H1 (cell line): ENCODE measurements around the gene UNC13C. TPM values are rescaled to one million over a fixed set of nuclear protein-coding genes. Genes with fewer than 3 reads are reported as not detected.

Experiments
- CTCF ChIA-PET: fragments of 300-600 bp; sonication (Branson Sonifier 250); formaldehyde crosslinking; loops from one replicate; lab custom pipeline; 2021; ENCODE audit not compliant: partially characterized antibody; lab: Charles Lee
- POLR2A ChIA-PET: fragments of 300-600 bp; sonication (Branson Sonifier 250); formaldehyde crosslinking; loops from one replicate; lab custom pipeline; 2021; ENCODE audit warnings: inconsistent platforms; ENCODE audit not compliant: partially characterized antibody; lab: Charles Lee
- DNase-seq, 2 experiments: peaks; one replicate each; pipeline versions ENCODE4 v3.0.0 to v3.0.0-alpha.2; 2010 to 2022; ENCODE audit warnings: low spot score in 2 of 2, low read depth in 1 of 2, mixed read lengths in 1 of 2
- FAIRE-seq: peaks from 2 replicates; lab custom pipeline; 2011; peaks lifted over from hg19 to GRCh38; lab: Jason Lieb, UNC
- H2AFZ ChIP-seq: 2 replicates; pipeline ENCODE4 v1.8.1; 2012; ENCODE audit warnings: low read length, inconsistent platforms
- H2AK5ac ChIP-seq: 2 replicates; pipeline ENCODE4 v1.6.1; 2013; ENCODE audit warnings: low read depth, low read length
- H2BK120ac ChIP-seq: replicated peaks from 2 replicates; pipeline ENCODE3; 2013; ENCODE audit warnings: low read depth, low read length, inconsistent platforms
- H2BK12ac ChIP-seq: 2 replicates; pipeline ENCODE4 v1.6.1; 2013; ENCODE audit warnings: low read depth, low read length
- H2BK15ac ChIP-seq: 2 replicates; pipeline ENCODE4 v1.6.1; 2013; ENCODE audit warnings: low read length
- H2BK20ac ChIP-seq: 2 replicates; pipeline ENCODE4 v1.6.1; 2013; ENCODE audit warnings: low read length
- H2BK5ac ChIP-seq: 2 replicates; pipeline ENCODE4 v1.6.1; 2013; ENCODE audit warnings: low read depth, low read length
- H3K14ac ChIP-seq: 2 replicates; pipeline ENCODE4 v1.6.1; 2013; ENCODE audit warnings: inconsistent platforms; ENCODE audit not compliant: insufficient read length
- H3K18ac ChIP-seq: 2 replicates; pipeline ENCODE4 v1.6.1; 2013; ENCODE audit warnings: low read length; ENCODE audit errors: extremely low read depth
- H3K23ac ChIP-seq: 2 replicates; pipeline ENCODE4 v1.6.1; 2013; ENCODE audit warnings: inconsistent platforms; ENCODE audit not compliant: insufficient read length
- H3K23me2 ChIP-seq: 2 replicates; pipeline ENCODE4 v1.6.1; 2013; ENCODE audit warnings: low read depth, low read length
- H3K27ac ChIP-seq: 2 replicates; pipeline ENCODE4 v1.6.1; 2011; ENCODE audit warnings: low read depth, low read length, inconsistent platforms
- H3K27me3 ChIP-seq, 4 experiments: replicated peaks in 1 of 4; 1 replicate in 1 of 4; 2 replicates in 3 of 4; pipeline versions ENCODE4 v1.6.1 to v1.8.1; 2011 to 2013; ENCODE audit warnings: low read length in 3 of 4, mild to moderate bottlenecking in 3 of 4, inconsistent platforms in 2 of 4, mixed read lengths in 2 of 4, moderate library complexity in 1 of 4; ENCODE audit not compliant: control insufficient read depth in 3 of 4, insufficient read depth in 3 of 4; ENCODE audit errors: extremely low read depth in 1 of 4
- H3K36me3 ChIP-seq, 4 experiments: 2 replicates each; pipeline versions ENCODE4 v1.6.1 to v1.8.1; 2011 to 2013; ENCODE audit warnings: mild to moderate bottlenecking in 4 of 4, low read length in 3 of 4, moderate library complexity in 2 of 4, control low read depth in 1 of 4, inconsistent platforms in 1 of 4; ENCODE audit not compliant: insufficient read depth in 4 of 4, control insufficient read depth in 2 of 4
- H3K4ac ChIP-seq: replicated peaks from 2 replicates; pipeline ENCODE3; 2013; ENCODE audit warnings: low read length, low read depth, mixed read lengths, inconsistent platforms; ENCODE audit not compliant: insufficient read length
- H3K4me1 ChIP-seq, 4 experiments: replicated peaks in 1 of 4; 1 replicate in 1 of 4; 2 replicates in 3 of 4; pipeline versions ENCODE4 v1.6.1 to v1.8.1; 2011 to 2013; ENCODE audit warnings: low read length in 3 of 4, inconsistent platforms in 2 of 4, mixed read lengths in 1 of 4; ENCODE audit not compliant: insufficient read depth in 4 of 4, control insufficient read depth in 3 of 4
- H3K4me2 ChIP-seq, 2 experiments: 2 replicates each; pipeline versions ENCODE4 v1.6.1 to v1.8.1; 2011 to 2013; ENCODE audit warnings: low read depth in 2 of 2, low read length in 2 of 2, control low read depth in 1 of 2, inconsistent platforms in 1 of 2, mild to moderate bottlenecking in 1 of 2; ENCODE audit not compliant: insufficient read depth in 1 of 2
- H3K4me3 ChIP-seq, 4 experiments: fragments of 200-600, 300-600 bp in 1 of 4; sonication (generic), shearing (Covaris generic), sonication (Bioruptor Twin) in 1 of 4; 2 replicates each; pipeline versions ENCODE4 v1.5.1 to v1.8.1; 2011 to 2016; ENCODE audit warnings: low read length in 4 of 4, low read depth in 3 of 4, control low read depth in 2 of 4, inconsistent platforms in 2 of 4, mild to moderate bottlenecking in 2 of 4, mixed read lengths in 1 of 4, moderate library complexity in 1 of 4; ENCODE audit not compliant: insufficient read depth in 2 of 4; ENCODE audit errors: extremely low read depth in 1 of 4
- H3K56ac ChIP-seq: replicated peaks from 2 replicates; pipeline ENCODE3; 2013; ENCODE audit warnings: low read depth, mild to moderate bottlenecking, mixed read lengths, low read length, inconsistent platforms; ENCODE audit not compliant: insufficient read length
- H3K79me1 ChIP-seq: 2 replicates; pipeline ENCODE4 v1.6.1; 2013; ENCODE audit warnings: low read depth, low read length, control low read depth
- H3K79me2 ChIP-seq, 2 experiments: 2 replicates each; pipeline versions ENCODE4 v1.6.1 to v1.8.1; 2012 to 2013; ENCODE audit warnings: low read length in 2 of 2, mild to moderate bottlenecking in 2 of 2, inconsistent platforms in 1 of 2; ENCODE audit not compliant: insufficient read depth in 2 of 2, control insufficient read depth in 1 of 2
- H3K9ac ChIP-seq, 4 experiments: replicated peaks in 1 of 4; 1 replicate in 1 of 4; 2 replicates in 3 of 4; pipeline versions ENCODE4 v1.6.1 to v1.8.1; 2011 to 2013; ENCODE audit warnings: low read depth in 3 of 4, low read length in 3 of 4, control low read depth in 2 of 4, mild to moderate bottlenecking in 2 of 4, moderate library complexity in 2 of 4, inconsistent platforms in 1 of 4; ENCODE audit errors: extremely low read depth in 1 of 4
- H3K9me3 ChIP-seq, 2 experiments: 2 replicates each; pipeline versions ENCODE4 v1.6.1 to v1.8.1; 2012 to 2013; ENCODE audit warnings: mild to moderate bottlenecking in 2 of 2, moderate library complexity in 2 of 2, control low read depth in 1 of 2, inconsistent platforms in 1 of 2, low read depth in 1 of 2, low read length in 1 of 2, mixed read lengths in 1 of 2; ENCODE audit not compliant: insufficient read depth in 2 of 2
- H4K20me1 ChIP-seq, 2 experiments: replicated peaks in 1 of 2; 2 replicates each; pipeline versions ENCODE3 to v1.8.1; 2011 to 2013; ENCODE audit warnings: inconsistent platforms in 2 of 2, low read length in 2 of 2, mild to moderate bottlenecking in 1 of 2; ENCODE audit not compliant: insufficient read depth in 2 of 2, control insufficient read depth in 1 of 2
- H4K5ac ChIP-seq: 2 replicates; pipeline ENCODE4 v1.6.1; 2013; ENCODE audit warnings: low read length, low read depth, mixed read lengths, inconsistent platforms; ENCODE audit not compliant: insufficient read length
- H4K8ac ChIP-seq: 2 replicates; pipeline ENCODE4 v1.8.0; 2013; ENCODE audit warnings: mild to moderate bottlenecking, moderate library complexity, low read length, inconsistent platforms; ENCODE audit not compliant: insufficient read depth; ENCODE audit errors: extremely low read depth
- H4K91ac ChIP-seq: replicated peaks from 2 replicates; pipeline ENCODE3; 2013; ENCODE audit warnings: low read length, mixed read lengths, inconsistent platforms; ENCODE audit not compliant: insufficient read length
- ATF3 ChIP-seq: IDR thresholded peaks from 2 replicates; pipeline ENCODE4 v1.6.1; 2011; ENCODE audit warnings: low read depth, mild to moderate bottlenecking, low read length; ENCODE audit not compliant: insufficient read depth
- CBX8 ChIP-seq: fragments of 300-800, 300-1000 bp; sonication (generic); IDR thresholded peaks from 2 replicates; pipeline ENCODE4 v1.7.1; 2016; ENCODE audit warnings: low read depth, low read length, borderline replicate concordance
- CHD1 ChIP-seq: IDR thresholded peaks from 2 replicates; pipeline ENCODE4 v1.6.1; 2012; ENCODE audit warnings: low read depth, low read length, improper control_type of control experiment
- EP300 ChIP-seq, 2 experiments: IDR thresholded peaks; 1 replicate in 1 of 2; 2 replicates in 1 of 2; pipeline ENCODE4 v1.6.1; 2011 to 2012; ENCODE audit warnings: low read depth in 2 of 2, low read length in 2 of 2, mild to moderate bottlenecking in 2 of 2, borderline replicate concordance in 1 of 2, inconsistent platforms in 1 of 2, moderate library complexity in 1 of 2
- FOSL1 ChIP-seq: IDR thresholded peaks from 2 replicates; pipeline ENCODE4 v1.6.1; 2011; ENCODE audit warnings: mild to moderate bottlenecking, low read depth, low read length, moderate library complexity; ENCODE audit not compliant: insufficient read depth
- HDAC6 ChIP-seq: IDR thresholded peaks from one replicate; pipeline ENCODE4 v1.7.1; 2012; ENCODE audit warnings: low read depth, mild to moderate bottlenecking, inconsistent platforms, low read length, moderate library complexity
- JUN ChIP-seq: IDR thresholded peaks from 2 replicates; pipeline ENCODE4 v1.6.1; 2011; ENCODE audit warnings: low read depth, mild to moderate bottlenecking, improper control_type of control experiment, low read length
- KDM5A ChIP-seq: fragments of 200-600 bp; IDR thresholded peaks from 2 replicates; pipeline ENCODE4 v1.7.1; 2012; ENCODE audit warnings: mild to moderate bottlenecking, low read length, inconsistent platforms, mixed read lengths
- RAD21 ChIP-seq, 2 experiments: IDR thresholded peaks in 1 of 2; conservative IDR thresholded peaks in 1 of 2; 2 replicates each; pipeline ENCODE4 v1.6.1; 2011; ENCODE audit warnings: low read depth in 2 of 2, low read length in 2 of 2, improper control_type of control experiment in 1 of 2, inconsistent platforms in 1 of 2, mild to moderate bottlenecking in 1 of 2, moderate library complexity in 1 of 2
- RBBP5 ChIP-seq: IDR thresholded peaks from 2 replicates; pipeline ENCODE4 v1.7.1; 2012; ENCODE audit warnings: low read depth, mild to moderate bottlenecking, inconsistent platforms, low read length, moderate library complexity, borderline replicate concordance
- RXRA ChIP-seq: IDR thresholded peaks from 2 replicates; pipeline ENCODE4 v1.6.1; 2011; ENCODE audit warnings: low read depth, mild to moderate bottlenecking, low read length, moderate library complexity; ENCODE audit not compliant: insufficient read depth
- SIRT6 ChIP-seq: IDR thresholded peaks from one replicate; pipeline ENCODE4 v1.7.1; 2012; ENCODE audit warnings: low read length, inconsistent platforms
- SIX5 ChIP-seq: IDR thresholded peaks from 2 replicates; pipeline ENCODE4 v1.6.1; 2011; ENCODE audit warnings: mild to moderate bottlenecking, low read depth, low read length
- WGBS, 2 experiments: shearing (Covaris generic) in 1 of 2; methylation state at CpG; one replicate each; pipeline versions ENCODE4 v1.1.6 to v1.1.7; 2013 to 2015; ENCODE audit warnings: low lambda C conversion rate in 2 of 2, mixed read lengths in 2 of 2, inconsistent platforms in 1 of 2, low coverage in 1 of 2, missing lambda C conversion rate in 1 of 2; ENCODE audit not compliant: insufficient replicate concordance in 2 of 2, insufficient coverage in 1 of 2, insufficient read length in 1 of 2; ENCODE audit errors: extremely low coverage in 1 of 2, missing lambda C conversion rate in 1 of 2; 5-methylcytosine and 5-hydroxymethylcytosine counted together
- polyA plus RNA-seq, 7 experiments: library from polyadenylated mRNA; depleted of rRNA in 3 of 7; stranded (reverse) in 5 of 7; unstranded in 2 of 7; fragments of >200 nt in 5 of 7; fragments of 200-250 nt in 2 of 7; gene quantifications; 1 replicate in 5 of 7; 2 replicates in 1 of 7; 4 replicates in 1 of 7; pipeline versions ENCODE4 v1.2.1 to v1.2.3, GENCODE V29; 2011 to 2013; ENCODE audit warnings: missing spikeins in 2 of 7, mixed read lengths in 2 of 7
- total RNA-seq: library from RNA; stranded (reverse); fragmentation: NEBNext Ultra II Directional; extraction: Animal tissue kit (Norgen Biotek cat#: 25700); gene quantifications from 2 replicates; pipeline ENCODE4 v1.2.1, GENCODE V29; 2021

The UNC13C gene
- total and polyA plus RNA-seq, 2 of the 8 experiments (the other 6 are each of a cell fraction or from before 2014, with no cell fraction given), result 0.02 to 0.13 TPM

- H3K4me3 ChIP-seq, result no peak overlapping the region
- H4K91ac ChIP-seq, result no peak overlapping the region
- 93% methylated on average over 3 of the region's 3 CpGs; no CpG with 5 or more reads in 1 of the 2 experiments for WGBS, 2 experiments
- FAIRE-seq (no peak), DNase-seq (no peak)
- no peak overlapping the region for H3K14ac ChIP-seq
- H2BK15ac ChIP-seq, result no peak overlapping the region
- H4K8ac ChIP-seq, result no peak overlapping the region
- no peaks in the 10 kb centered on the region for H3K4me1 ChIP-seq
- no peak overlapping the region for H3K9ac ChIP-seq
- no peak overlapping the region for H2BK20ac ChIP-seq
- no peak overlapping the region for H3K56ac ChIP-seq
- POLR2A ChIA-PET, result no interaction called here
- no peak overlapping the region for H3K27ac ChIP-seq
- CTCF ChIA-PET, result no interaction called here
- no peak overlapping the region for H2BK5ac ChIP-seq
- H4K20me1 ChIP-seq, result no peaks in the 10 kb centered on the region
- no peak overlapping the region for H3K4ac ChIP-seq
- no peaks in the 10 kb centered on the region for H3K79me2 ChIP-seq
- no peaks in the 10 kb centered on the region for H3K36me3 ChIP-seq
- no peak for TF ChIP-seq SIX5
- no peak for TF ChIP-seq ATF3
- no peak for TF ChIP-seq HDAC6
- no peak for TF ChIP-seq FOSL1
- no peak for TF ChIP-seq CHD1
- TF ChIP-seq RBBP5, result no peak
- no peak for TF ChIP-seq CBX8
- TF ChIP-seq SIRT6, result no peak
- no peak for TF ChIP-seq RAD21 (IDR thresholded peaks at IDR 0.05 in 1 of 2, conservative IDR thresholded peaks at IDR 0.05 in 1 of 2; ENCODE audit: low read depth in 2 of 2, low read length in 2 of 2)
- no peak for TF ChIP-seq RXRA
- no peak for TF ChIP-seq EP300 (IDR thresholded peaks at IDR 0.05; ENCODE audit: borderline replicate concordance in 1 of 2, low read depth in 2 of 2, low read length in 2 of 2)
- no peak for TF ChIP-seq KDM5A
- no peak for TF ChIP-seq JUN
- no peak overlapping the region for H3K4me2 ChIP-seq
- no peak overlapping the region for H2AFZ ChIP-seq
- H4K5ac ChIP-seq, result no peak overlapping the region
- no peak overlapping the region for H3K18ac ChIP-seq
- peaks cover 0 to 28% of the 10 kb centered on the region in 2 experiments; a peak in 2 of 4 replicates for H3K9me3 ChIP-seq
- H3K27me3 ChIP-seq, result no peaks in the 10 kb centered on the region
- H3K79me1 ChIP-seq, result no peaks in the 10 kb centered on the region
- no peak overlapping the region for H2BK12ac ChIP-seq
- no peaks in the 10 kb centered on the region for H3K23me2 ChIP-seq
- no peak overlapping the region for H2AK5ac ChIP-seq
- no peak overlapping the region for H3K23ac ChIP-seq
- H2BK120ac ChIP-seq, result no peak overlapping the region
These were observed 272.1 kb downstream of the UNC13C start for GRCh38 chr15:54250326-54250725.
